H9 (cell line): ENCODE data around the gene CLSTN3. TPM values are rescaled to one million over a fixed set of nuclear protein-coding genes. Genes with fewer than 3 reads are reported as not detected.

Experiments used
- DNase-seq: peaks from one replicate; pipeline ENCODE4 v3.0.0-alpha.2; 2017
- H2AFZ ChIP-seq: one replicate; pipeline ENCODE4 v1.6.1; 2013; ENCODE audit warnings: mild to moderate bottlenecking, low read length, control low read depth, moderate library complexity
- H2AK5ac ChIP-seq: 2 replicates; pipeline ENCODE4 v1.6.1; 2013; ENCODE audit warnings: low read length, control low read depth, mixed read lengths; ENCODE audit not compliant: insufficient read length
- H2BK120ac ChIP-seq: one replicate; pipeline ENCODE4 v1.6.1; 2013; ENCODE audit warnings: low read depth, mild to moderate bottlenecking, low read length, control low read depth, inconsistent platforms; ENCODE audit not compliant: poor library complexity, severe bottlenecking
- H2BK12ac ChIP-seq: 2 replicates; pipeline ENCODE4 v1.6.1; 2013; ENCODE audit warnings: low read length, control low read depth, mixed read lengths, low read depth; ENCODE audit not compliant: insufficient read length
- H2BK15ac ChIP-seq: 2 replicates; pipeline ENCODE4 v1.6.1; 2013; ENCODE audit warnings: low read depth, low read length, control low read depth
- H2BK20ac ChIP-seq: one replicate; pipeline ENCODE4 v1.6.1; 2013; ENCODE audit warnings: low read depth, mild to moderate bottlenecking, low read length, control low read depth, inconsistent platforms; ENCODE audit not compliant: poor library complexity, severe bottlenecking
- H2BK5ac ChIP-seq: 2 replicates; pipeline ENCODE4 v1.6.1; 2013; ENCODE audit warnings: low read length, control low read depth, mixed read lengths; ENCODE audit not compliant: insufficient read length
- H3K14ac ChIP-seq: 2 replicates; pipeline ENCODE4 v1.6.1; 2013; ENCODE audit warnings: low read length, control low read depth; ENCODE audit not compliant: insufficient read depth
- H3K18ac ChIP-seq: 2 replicates; pipeline ENCODE4 v1.6.1; 2013; ENCODE audit warnings: low read depth, mild to moderate bottlenecking, mixed read lengths, low read length, control low read depth; ENCODE audit not compliant: insufficient read length
- H3K23ac ChIP-seq: 2 replicates; pipeline ENCODE4 v1.6.1; 2013; ENCODE audit warnings: low read length, control low read depth, mixed read lengths, low read depth; ENCODE audit not compliant: insufficient read length
- H3K23me2 ChIP-seq: 2 replicates; pipeline ENCODE4 v1.6.1; 2013; ENCODE audit warnings: low read depth, mild to moderate bottlenecking, mixed read lengths, low read length, control low read depth; ENCODE audit not compliant: insufficient read length, poor library complexity, severe bottlenecking
- H3K27ac ChIP-seq: 2 replicates; pipeline ENCODE4 v1.5.1; 2013; ENCODE audit warnings: low read length, control low read depth, mixed read lengths, low read depth; ENCODE audit not compliant: insufficient read length
- H3K27me3 ChIP-seq: 2 replicates; pipeline ENCODE4 v1.6.1; 2013; ENCODE audit warnings: low read length, control low read depth, inconsistent platforms; ENCODE audit not compliant: insufficient read depth
- H3K4ac ChIP-seq: 2 replicates; pipeline ENCODE4 v1.6.1; 2013; ENCODE audit warnings: low read depth, mild to moderate bottlenecking, control low read depth, inconsistent platforms, low read length, moderate library complexity
- H3K4me1 ChIP-seq: 2 replicates; pipeline ENCODE4 v1.6.1; 2013; ENCODE audit warnings: low read length, control low read depth, inconsistent platforms; ENCODE audit not compliant: insufficient read depth
- H3K4me2 ChIP-seq: 2 replicates; pipeline ENCODE4 v1.6.1; 2013; ENCODE audit warnings: low read length, control low read depth, mixed read lengths; ENCODE audit not compliant: insufficient read length, insufficient read depth
- H3K56ac ChIP-seq: 2 replicates; pipeline ENCODE4 v1.6.1; 2013; ENCODE audit warnings: low read depth, mild to moderate bottlenecking, mixed read lengths, low read length, control low read depth; ENCODE audit not compliant: insufficient read length
- H3K79me1 ChIP-seq: 2 replicates; pipeline ENCODE4 v1.6.1; 2013; ENCODE audit warnings: low read depth, mild to moderate bottlenecking, moderate library complexity, low read length, control low read depth, inconsistent platforms; ENCODE audit not compliant: insufficient read depth, poor library complexity, severe bottlenecking
- H3K79me2 ChIP-seq: 2 replicates; pipeline ENCODE4 v1.6.1; 2013; ENCODE audit warnings: low read length, control low read depth, inconsistent platforms; ENCODE audit not compliant: insufficient read depth
- H3K9ac ChIP-seq: 2 replicates; pipeline ENCODE4 v1.6.1; 2013; ENCODE audit warnings: low read length, control low read depth, mixed read lengths; ENCODE audit not compliant: insufficient read length; ENCODE audit errors: extremely low read depth
- H3K9me3 ChIP-seq: one replicate; pipeline ENCODE4 v1.6.1; 2013; ENCODE audit warnings: low read depth, low read length, inconsistent platforms; ENCODE audit not compliant: control insufficient read depth
- H3T11ph ChIP-seq: one replicate; pipeline ENCODE4 v1.6.1; 2013; ENCODE audit warnings: mild to moderate bottlenecking, low read length, control low read depth, inconsistent platforms
- H4K20me1 ChIP-seq: one replicate; pipeline ENCODE4 v1.6.1; 2013; ENCODE audit not compliant: control insufficient read depth, insufficient read length, insufficient read depth
- H4K5ac ChIP-seq: 2 replicates; pipeline ENCODE4 v1.6.1; 2013; ENCODE audit warnings: low read depth, mild to moderate bottlenecking, mixed read lengths, low read length, control low read depth; ENCODE audit not compliant: insufficient read length
- H4K8ac ChIP-seq: replicated peaks from 2 replicates; pipeline ENCODE4 v1.6.1; 2013; ENCODE audit warnings: low read length, control low read depth, mixed read lengths, low read depth; ENCODE audit not compliant: insufficient read length
- H4K91ac ChIP-seq: 2 replicates; pipeline ENCODE4 v1.6.1; 2013; ENCODE audit warnings: low read depth, mild to moderate bottlenecking, moderate library complexity, mixed read lengths, low read length, control low read depth; ENCODE audit not compliant: insufficient read length
- H3K27ac Mint-ChIP-seq, 3 experiments: 2 replicates in 2 of 3; 3 replicates in 1 of 3; pipeline ENCODE4 v1.8.0; 2020 to 2021; ENCODE audit warnings: mixed read lengths in 3 of 3, mild to moderate bottlenecking in 1 of 3, moderate library complexity in 1 of 3
- H3K27me3 Mint-ChIP-seq: 2 replicates; pipeline ENCODE4 v1.8.0; 2021; ENCODE audit warnings: low read depth, mild to moderate bottlenecking, moderate library complexity, mixed read lengths
- H3K36me3 Mint-ChIP-seq, 3 experiments: 2 replicates in 2 of 3; 3 replicates in 1 of 3; pipeline ENCODE4 v1.8.0; 2020 to 2021; ENCODE audit warnings: low read depth in 3 of 3, mixed read lengths in 3 of 3; ENCODE audit not compliant: insufficient read depth in 1 of 3
- H3K4me1 Mint-ChIP-seq, 2 experiments: 2 replicates each; pipeline ENCODE4 v1.8.0; 2020; ENCODE audit warnings: mixed read lengths in 2 of 2
- H3K4me3 Mint-ChIP-seq, 2 experiments: 2 replicates in 1 of 2; 3 replicates in 1 of 2; pipeline ENCODE4 v1.8.0; 2020 to 2021; ENCODE audit warnings: mild to moderate bottlenecking in 2 of 2, mixed read lengths in 2 of 2, moderate library complexity in 1 of 2
- H3K9me3 Mint-ChIP-seq, 2 experiments: 2 replicates in 1 of 2; 3 replicates in 1 of 2; pipeline ENCODE4 v1.8.0; 2020; ENCODE audit warnings: mild to moderate bottlenecking in 2 of 2, mixed read lengths in 2 of 2, moderate library complexity in 1 of 2
- WGBS: extraction: QIAGEN DNeasy Blood & Tissue Kit; methylation state at CpG from one replicate; pipeline ENCODE4 v1.1.7; 2013; ENCODE audit warnings: missing lambda C conversion rate, low lambda C conversion rate, mixed read lengths; ENCODE audit not compliant: insufficient read length; ENCODE audit errors: extremely low coverage; 5-methylcytosine and 5-hydroxymethylcytosine counted together
- total RNA-seq: library from RNA; stranded (reverse); gene quantifications from 2 replicates; pipeline ENCODE4 v1.2.1, GENCODE V29; 2021
- TF ChIP-seq, protein P1 (sequence below): fragments of 200-600 bp; sonication (generic); conservative IDR thresholded peaks from 3 replicates; pipeline ENCODE4 v1.8.0; 2021; ENCODE audit warnings: antibody characterized with exemption, mild to moderate bottlenecking

CLSTN3 gene
- total RNA-seq, 1 experiment from 2014 or later = 26.2 TPM

DNA sequence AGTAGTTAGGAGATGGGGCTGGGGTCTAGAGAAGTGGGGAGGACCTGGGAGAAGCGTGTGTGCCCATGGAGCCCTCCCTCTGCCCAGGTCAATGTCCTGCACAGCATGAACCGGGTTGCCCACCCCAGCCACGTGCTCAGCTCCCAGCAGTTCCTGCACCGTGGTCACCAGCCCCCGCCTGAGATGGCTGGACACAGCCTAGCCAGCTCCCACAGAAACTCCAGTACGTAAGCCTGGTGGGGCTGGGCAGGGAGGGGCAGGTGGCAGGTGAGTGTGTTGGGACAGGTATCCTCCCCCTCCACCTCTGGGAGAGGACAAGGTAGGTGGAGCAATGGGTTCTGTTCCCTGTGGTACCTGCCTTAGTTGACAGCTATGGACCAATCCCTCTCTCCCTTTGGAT, 20.7 kb downstream of the CLSTN3 start:
- Histone ChIP-seq H3K14ac (no peak overlapping the region), H4K20me1 (no peaks in the 10 kb centered on the region), H3K4me1 (no peaks in the 10 kb centered on the region), H4K8ac (no peak overlapping the region), H2BK120ac (no peak overlapping the region), H2AK5ac (no peak overlapping the region), H3K79me2 (no peaks in the 10 kb centered on the region), H3K4me2 (no peak overlapping the region), H2BK20ac (no peak overlapping the region), H3K23me2 (no peaks in the 10 kb centered on the region), H2AFZ (no peak overlapping the region), H3K27me3 (no peaks in the 10 kb centered on the region), H3K9ac (no peak overlapping the region), H3T11ph (no peak overlapping the region), H4K91ac (no peak overlapping the region), H3K4ac (no peak overlapping the region), H3K79me1 (no peaks in the 10 kb centered on the region), H3K23ac (no peak overlapping the region), H3K27ac (no peak overlapping the region), H4K5ac (no peak overlapping the region), H2BK5ac (no peak overlapping the region), H2BK12ac (no peak overlapping the region), H3K18ac (no peak overlapping the region), H3K56ac (no peak overlapping the region), H3K9me3 (no peaks in the 10 kb centered on the region), H2BK15ac (no peak overlapping the region)
- TF ChIP-seq, protein P1, sequence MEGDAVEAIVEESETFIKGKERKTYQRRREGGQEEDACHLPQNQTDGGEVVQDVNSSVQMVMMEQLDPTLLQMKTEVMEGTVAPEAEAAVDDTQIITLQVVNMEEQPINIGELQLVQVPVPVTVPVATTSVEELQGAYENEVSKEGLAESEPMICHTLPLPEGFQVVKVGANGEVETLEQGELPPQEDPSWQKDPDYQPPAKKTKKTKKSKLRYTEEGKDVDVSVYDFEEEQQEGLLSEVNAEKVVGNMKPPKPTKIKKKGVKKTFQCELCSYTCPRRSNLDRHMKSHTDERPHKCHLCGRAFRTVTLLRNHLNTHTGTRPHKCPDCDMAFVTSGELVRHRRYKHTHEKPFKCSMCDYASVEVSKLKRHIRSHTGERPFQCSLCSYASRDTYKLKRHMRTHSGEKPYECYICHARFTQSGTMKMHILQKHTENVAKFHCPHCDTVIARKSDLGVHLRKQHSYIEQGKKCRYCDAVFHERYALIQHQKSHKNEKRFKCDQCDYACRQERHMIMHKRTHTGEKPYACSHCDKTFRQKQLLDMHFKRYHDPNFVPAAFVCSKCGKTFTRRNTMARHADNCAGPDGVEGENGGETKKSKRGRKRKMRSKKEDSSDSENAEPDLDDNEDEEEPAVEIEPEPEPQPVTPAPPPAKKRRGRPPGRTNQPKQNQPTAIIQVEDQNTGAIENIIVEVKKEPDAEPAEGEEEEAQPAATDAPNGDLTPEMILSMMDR = no peak
- H3K9me3 Mint-ChIP-seq = no peaks in the 10 kb centered on the region
- H3K27ac Mint-ChIP-seq = no peak overlapping the region
- no CpG with 5 or more reads among the region's 6 CpGs for WGBS
- H3K4me3 Mint-ChIP-seq = no peak overlapping the region
- H3K4me1 Mint-ChIP-seq = no peaks in the 10 kb centered on the region
- H3K36me3 Mint-ChIP-seq = peaks cover 2 to 40% (median 31%) of the 10 kb centered on the region in 3 experiments
- H3K27me3 Mint-ChIP-seq = no peaks in the 10 kb centered on the region; the same call in 1 of the 2 replicates
- DNase-seq = no peak
